NCI-H2196 (cell line): ENCODE data around the gene DENND5B.
"Not testable (repeated sequence)": the region's sequence is repeated elsewhere in the genome, so short reads cannot be mapped to it uniquely, and the experiment has no call there.

Experiments
- DNase-seq: peaks from one replicate; lab custom pipeline; 2025; ENCODE audit not compliant: unreplicated experiment; lab: John Stamatoyannopoulos, UW

Gene DENND5B

DNA sequence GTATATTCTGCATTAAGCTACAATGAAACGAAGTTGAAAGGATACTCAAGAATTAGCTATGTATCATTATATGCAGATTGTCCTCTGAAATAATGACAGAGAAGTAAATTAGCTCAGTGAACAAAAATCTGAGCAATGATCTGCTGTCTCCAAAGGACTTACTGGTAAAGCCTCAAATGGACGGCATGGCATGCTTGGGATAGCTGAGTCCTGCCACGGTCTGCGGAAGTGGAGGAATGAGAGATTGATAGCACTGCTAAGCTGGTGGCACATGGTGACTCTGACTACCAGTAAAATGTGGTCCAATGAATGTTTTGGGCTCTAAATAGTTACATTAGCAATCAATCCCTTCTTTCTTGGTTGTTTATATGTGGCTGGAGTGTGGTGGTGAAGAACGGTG lies 3.7 kb upstream of the DENND5B start:
- DNase-seq, result no peak

DNA sequence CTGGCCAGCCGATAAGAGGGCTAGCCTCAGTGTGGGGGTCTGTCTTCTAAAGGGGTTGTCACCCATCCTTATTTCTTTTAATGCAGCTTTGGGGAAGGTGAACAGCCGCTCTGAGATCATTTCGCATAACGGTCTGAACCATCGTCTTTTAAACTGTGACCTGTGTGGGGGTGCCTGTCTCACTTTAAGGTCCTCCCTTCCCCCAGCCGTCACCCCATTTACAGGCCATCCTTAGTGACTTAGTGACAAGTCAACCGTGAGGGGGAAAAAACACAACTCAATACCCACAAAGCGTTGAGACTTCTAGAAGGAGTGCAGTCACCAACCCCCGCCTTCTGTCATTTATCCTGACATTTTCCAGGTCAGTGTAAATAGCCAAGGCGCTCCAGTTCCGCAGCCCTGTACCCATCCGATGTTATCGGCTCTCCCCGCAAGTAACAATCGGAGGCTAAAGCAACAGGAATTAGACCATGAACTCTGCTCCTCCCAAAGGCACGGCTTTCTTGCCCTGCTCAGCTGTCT lies 505 bp upstream of the DENND5B start:
- DNase-seq, result no peak

DNA sequence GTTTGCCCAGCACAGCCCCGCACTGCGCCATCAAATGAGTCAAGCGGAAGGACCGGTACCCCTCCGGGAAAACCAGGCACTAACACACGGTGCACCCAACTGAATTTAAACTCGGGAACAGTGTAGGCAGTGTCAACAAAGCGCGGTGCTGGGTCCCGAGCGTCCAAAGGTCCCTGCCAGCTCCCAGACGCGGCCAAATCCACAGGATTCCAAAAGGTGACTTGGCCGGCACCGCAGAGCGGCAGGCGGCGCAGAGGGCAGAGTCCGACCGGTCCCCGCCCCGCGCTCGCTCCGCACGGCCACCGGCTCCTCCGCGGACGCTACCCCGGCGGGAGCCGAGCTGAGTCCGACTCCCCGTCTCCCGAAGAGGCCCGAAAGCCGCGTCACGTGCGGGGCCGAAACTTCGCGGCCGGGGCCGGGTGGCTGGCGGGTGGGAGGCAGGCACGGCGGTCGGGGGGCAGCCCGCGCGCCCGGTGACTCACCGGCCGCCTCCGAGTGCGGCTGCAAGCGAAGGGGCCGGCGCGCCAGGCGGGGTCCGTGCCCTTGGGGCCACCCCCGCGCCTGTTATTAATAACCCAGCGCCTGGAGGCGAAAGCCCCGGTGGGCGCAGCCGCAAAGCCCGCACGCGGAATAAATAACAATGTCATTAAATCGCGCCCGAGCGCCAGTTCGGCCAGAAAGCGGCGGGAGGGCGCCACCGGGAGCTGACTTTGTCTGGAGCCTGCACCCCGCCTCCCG lies 863 bp downstream of the DENND5B start:
- peak; percentile 48 for DNase-seq

DNA sequence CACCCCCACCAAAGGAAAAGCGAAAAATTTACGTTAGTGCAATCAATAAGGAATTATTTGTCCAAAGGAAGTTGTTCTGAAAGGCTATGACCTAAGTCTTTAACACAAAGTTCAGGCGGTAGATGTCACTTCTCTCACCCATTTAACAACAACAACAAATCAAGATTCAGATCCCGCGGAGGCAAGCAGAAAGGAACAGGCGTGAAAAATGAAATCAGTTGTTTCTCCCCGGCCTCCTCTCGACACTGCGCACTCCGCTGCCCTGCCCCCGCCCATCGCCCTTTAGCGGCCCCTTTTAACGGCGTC lies 1.4 kb downstream of the DENND5B start:
- DNase-seq, result peak; percentile 39

DNA sequence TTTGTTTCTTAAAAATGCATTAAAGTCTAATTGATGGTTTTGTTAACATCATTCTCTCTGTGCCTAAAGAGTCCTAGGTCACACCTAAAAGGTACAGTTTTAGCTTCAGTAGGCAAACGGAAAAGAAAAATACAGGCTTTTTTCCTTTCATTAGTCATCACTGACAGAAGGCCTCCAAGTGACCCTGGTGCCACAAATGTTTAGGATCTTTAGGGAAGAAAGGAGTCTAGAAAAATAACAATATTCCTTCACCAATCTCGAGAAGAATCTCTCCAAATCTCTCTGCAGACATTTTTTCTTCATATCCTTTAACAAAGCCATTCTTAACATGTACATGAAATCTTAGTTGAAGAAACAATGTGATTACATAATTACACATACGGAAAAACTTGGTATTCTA lies 2.0 kb downstream of the DENND5B start:
- no peak for DNase-seq

DNA sequence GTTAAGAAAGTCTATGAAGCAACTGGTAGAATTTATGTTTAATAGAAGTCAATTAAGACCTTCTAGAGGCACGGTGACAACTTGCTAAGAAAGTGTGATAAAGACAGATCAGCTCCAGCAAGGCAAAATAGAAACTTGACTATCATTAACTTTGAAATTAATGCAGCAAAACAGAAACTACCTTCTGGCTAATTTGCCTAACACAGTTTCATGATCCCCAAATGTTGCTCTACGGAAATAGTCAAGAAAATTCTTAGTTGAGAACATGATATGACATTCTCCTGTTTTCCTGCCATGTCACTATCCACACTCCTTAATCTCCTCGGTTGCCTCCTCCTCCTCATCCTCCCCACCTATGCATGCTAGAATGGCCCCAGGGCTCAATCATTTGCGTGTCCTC lies 4.2 kb downstream of the DENND5B start:
- no peak for DNase-seq

DNA sequence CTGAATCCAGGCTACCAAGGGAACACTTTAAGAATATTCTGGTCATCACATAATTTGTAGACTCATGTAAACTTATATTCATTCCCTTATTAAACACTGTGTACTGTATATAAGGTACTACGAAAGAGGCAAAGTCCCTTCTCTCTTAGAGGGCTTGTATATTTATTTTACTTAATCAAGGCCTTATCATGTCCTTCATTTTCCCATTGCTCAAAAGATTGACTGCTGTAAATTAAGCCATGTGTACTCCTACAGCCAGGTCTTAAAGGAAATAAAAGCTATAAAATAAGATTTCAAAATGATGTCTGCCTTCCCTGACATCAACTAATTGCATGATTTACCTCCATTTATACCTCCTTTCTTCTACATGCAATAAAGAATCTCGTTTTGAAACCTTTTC lies 5.0 kb downstream of the DENND5B start:
- DNase-seq, result no peak

DNA sequence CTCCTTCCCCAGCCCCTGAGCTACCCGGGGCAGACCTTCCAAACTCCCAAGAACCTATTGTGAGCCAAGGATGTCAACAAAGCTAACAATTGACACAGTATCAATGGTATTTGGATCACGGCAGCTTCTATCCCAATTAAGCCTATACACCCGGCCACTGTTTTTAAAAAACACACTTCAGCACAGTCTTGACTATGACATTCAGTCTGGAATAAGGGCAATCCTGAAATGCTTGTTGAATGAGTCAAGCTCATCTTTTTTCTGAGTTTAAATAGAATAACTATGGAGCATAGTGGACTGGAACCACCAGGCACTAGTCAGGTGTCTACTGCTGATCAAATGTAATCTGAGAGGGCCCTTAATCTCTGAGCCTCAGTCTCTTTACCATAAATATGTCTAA lies 5.7 kb downstream of the DENND5B start:
- no peak for DNase-seq

DNA sequence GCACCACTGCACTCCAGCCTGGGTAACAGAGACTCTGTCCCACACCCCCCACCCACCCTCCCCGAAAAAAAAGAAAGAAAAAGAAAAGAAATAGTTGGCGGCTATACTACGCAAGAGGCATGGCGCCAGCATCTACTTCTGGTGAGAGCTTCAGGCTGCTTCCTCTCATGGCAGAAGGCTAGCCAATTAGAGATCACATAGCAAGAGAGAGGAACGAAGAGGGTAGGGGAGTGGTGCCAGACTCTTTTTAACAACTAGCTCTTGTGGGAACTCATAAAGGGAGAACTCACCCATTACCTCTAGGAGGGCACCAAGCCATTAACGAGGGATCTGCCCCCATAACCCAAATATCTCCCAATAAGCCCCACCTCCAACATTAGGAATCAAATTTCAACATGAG lies 6.2 kb downstream of the DENND5B start:
- no peak for DNase-seq

DNA sequence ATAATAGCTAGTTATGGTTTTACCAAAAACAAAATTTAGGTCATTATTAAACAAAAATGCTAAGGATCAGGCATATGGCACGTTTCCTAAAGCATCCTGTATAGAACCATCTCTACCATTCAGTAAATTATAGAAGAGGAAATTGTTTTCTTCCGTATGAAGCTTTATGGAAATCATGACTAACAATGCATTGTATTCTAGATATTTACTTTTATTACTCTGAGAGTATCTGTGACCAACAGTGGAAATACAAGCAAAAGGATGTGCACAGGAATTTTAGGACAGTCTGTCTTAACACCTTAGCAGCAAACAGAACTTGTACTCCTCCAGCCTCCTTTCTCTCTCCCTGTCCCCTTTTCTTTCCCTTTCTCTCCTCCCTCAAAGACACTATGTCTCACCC lies 7.1 kb downstream of the DENND5B start:
- DNase-seq, result no peak

DNA sequence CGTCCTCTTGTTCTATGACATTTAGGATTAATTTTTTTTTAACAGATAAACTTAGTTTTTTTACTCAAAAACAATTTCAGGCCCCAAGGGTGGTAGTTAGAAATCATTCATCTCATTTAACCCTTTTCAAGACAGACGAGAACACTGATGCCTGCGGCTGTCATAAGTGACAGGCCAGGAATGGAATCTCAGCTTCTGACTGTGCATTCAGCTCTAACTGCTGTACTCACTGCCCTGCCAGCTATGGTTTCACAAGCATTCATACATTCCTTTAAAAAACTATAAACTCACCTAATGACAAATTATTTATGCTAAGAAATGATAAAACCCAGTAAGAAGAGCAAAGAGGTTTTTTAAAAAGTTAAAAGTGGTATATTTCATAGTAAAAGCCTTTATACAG lies 8.8 kb downstream of the DENND5B start:
- DNase-seq, result no peak

DNA sequence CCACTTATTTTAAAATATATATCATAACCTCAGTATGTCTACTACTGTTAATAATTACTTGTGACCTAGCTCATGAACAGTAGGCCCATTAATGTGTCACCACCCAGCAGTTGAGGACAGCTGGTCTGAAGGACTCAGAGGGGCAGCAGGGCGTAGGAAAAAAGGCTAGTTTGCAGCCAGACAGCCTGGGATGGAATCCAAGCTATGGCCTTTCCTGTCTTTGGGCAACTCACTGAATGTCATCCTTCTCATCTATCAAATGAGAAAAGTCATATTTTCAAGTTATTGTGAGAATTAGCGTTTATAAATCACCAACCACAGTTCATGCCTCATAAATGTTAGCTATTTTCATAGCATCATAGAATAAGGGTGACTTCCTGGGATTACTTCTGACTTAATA lies 12.3 kb downstream of the DENND5B start:
- DNase-seq, result no peak

DNA sequence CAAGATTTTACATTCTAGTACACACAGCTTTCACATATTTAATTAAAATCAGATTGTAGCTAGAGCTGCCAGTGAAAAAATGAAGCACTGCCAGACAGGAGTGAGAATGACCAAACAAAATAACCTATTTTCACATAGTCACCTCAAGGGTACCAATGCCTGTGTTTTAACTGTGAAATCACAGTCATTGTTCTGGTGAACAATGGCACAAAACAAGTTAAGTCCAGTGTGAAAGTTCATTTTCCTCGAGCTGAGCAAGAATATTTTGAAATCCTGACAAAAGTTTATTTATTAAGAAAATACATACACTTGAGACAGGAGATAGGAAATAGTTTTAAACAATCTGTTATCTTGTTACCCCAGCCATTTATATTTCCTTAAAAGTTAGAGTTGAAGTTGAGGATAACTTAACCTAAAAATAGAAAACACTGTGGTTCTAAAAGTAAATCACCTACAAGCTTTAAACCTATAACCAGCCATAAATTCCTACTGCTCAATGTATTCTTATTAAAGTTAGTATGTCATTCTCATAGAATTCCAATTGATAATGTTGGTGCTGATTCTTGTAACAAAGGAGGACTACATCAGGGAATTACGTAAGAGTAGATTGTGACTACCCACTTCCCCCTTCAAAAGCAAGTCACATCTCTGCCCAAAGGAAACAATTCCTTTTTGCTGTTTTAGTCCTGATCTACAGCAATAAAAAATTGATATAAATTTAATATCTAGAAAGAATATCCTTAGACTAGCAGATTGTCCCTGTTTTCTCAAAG lies 15.9 kb downstream of the DENND5B start:
- DNase-seq, result no peak

DNA sequence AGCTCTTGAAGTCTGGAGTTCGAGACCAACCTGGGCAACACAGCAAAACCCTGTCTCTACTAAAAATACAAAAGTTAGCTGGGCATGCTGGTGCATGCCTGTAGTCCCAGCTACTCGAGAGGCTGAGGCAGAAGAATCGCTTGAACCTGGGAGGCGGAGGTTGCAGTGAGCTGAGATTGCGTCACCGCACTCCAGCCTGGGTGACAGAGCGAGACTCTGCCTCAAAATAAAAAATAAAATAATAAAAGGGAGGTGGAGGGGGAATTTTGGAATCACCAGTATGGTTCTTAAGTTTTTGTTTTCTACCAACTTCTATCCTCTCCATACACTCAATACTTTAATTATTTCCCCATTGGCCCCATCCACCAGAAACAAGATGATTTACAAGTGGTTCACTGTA lies 16.6 kb downstream of the DENND5B start:
- not testable (repeated sequence) for DNase-seq

DNA sequence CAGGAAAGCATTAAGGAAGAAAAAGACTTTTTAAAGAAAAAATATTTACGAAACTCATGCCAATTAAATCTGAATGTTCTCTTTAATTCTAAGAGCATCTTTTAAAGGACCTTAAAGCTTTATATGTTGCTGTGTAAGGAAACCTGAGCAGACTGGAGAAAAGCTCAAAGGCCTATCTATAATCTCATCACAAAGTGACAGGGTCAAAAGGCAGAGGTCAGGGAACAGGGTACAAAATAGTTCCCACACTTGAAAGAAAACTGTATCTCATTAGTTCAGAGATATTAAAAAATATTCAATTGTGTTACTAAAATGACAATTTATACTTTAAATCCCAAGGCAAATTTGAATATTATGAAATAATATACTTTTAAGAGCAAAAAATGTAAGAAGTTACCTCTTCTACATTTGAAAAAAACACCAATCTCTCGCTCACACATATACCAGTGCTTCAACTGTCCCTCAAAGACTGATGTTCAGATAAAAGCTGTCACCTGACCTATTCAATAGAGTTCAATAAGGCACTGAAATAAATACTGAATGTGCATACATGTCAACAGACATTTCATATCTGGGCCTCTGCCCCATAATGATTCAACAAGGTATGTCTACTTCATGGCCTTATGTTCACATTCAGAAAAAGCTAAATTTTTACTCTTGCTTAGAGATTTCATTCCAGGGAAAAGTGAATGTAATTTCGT lies 17.9 kb downstream of the DENND5B start:
- no peak for DNase-seq

DNA sequence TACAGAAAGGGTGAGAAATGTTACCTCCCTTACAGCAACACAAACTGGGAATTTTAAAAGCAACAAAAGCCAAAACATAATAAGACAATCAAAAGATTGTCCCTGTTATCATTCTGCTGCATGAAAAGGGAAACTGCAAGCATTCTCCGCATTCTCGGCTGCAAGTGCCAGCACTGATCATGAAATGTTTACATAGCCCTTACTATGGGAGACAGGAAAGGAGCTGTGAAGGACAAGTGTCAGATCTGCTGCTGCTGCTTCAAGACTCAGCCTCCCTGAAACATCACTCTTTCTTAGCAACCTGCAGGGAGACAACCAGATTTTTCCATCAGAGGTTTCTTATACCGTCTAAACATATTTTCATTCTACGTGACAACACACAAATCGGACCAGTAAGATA lies 20.1 kb downstream of the DENND5B start:
- DNase-seq, result no peak

DNA sequence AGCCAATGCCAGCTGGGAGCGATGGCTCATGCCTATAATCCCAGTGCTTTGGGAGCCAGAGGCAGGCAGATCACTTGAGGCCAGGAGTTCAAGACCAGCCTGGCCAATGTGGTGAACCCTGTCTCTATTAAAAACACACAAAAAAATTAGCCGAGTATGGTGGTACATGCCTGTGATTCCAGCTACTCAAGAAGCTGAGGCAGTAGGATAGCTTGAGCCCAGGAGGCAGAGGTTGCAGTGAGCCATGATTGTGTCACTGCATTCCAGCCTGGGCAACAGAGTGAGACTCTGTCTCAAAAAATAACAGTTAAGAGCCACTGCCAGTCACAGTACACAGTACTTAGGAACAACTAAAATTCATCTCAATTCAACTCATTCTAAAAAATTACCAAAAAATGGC lies 21.4 kb downstream of the DENND5B start:
- DNase-seq, result not testable (repeated sequence)

DNA sequence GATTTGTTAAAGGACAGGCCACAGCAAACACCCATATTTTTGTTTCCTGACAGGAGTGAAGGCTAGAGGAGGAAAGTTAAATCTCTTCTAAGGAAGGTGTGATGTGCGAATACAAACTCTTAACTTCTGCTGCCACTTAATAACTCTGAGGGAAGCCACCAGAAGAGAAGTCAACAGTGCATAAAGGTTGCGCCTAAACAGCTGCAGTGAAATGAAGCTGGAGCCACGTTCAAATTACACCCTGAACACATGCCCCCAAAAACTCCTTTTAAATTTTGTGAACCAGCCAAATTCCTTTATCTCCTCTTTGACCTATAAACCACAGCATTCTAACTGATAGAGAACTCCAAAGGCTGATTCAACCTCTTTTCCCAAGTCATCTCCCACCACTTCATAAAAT lies 22.4 kb downstream of the DENND5B start:
- no peak for DNase-seq

DNA sequence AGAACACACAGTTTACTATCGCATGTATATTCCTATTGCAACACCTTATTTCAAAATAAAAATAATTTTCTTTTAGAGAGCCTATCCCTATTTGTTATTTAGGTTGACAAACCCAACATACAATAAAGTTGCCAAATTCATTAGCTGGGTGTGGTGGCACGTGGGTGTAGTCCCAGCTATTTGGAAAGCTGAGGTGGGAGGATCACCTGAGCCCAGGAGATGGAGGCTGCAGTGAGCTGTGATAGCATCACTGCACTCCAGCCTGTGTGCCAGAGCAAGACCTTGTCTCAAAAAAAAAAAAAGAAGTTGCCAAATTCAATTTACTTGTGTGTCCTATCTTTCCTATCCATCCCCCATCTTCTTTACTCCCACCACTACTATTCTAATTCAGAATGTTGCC lies 23.9 kb downstream of the DENND5B start:
- DNase-seq, result no peak

DNA sequence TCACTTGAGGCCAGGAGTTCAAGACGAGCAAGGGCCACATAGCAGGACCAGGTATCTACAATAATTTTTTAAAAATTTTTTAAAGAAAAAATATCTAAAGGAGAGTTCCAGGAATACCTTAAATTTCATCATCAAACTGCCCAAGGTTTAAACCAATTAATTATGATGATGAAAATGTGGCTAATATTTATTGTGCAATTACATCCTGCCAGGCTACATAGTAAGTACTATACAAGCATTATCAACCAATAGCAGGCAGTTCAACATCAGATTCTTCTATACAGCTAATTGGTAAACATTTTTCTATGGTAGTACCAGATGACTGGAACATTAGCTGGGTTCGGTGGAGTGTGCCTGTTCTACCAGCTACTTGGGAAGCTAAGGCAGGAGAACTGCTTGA lies 24.4 kb downstream of the DENND5B start:
- no peak for DNase-seq

DNA sequence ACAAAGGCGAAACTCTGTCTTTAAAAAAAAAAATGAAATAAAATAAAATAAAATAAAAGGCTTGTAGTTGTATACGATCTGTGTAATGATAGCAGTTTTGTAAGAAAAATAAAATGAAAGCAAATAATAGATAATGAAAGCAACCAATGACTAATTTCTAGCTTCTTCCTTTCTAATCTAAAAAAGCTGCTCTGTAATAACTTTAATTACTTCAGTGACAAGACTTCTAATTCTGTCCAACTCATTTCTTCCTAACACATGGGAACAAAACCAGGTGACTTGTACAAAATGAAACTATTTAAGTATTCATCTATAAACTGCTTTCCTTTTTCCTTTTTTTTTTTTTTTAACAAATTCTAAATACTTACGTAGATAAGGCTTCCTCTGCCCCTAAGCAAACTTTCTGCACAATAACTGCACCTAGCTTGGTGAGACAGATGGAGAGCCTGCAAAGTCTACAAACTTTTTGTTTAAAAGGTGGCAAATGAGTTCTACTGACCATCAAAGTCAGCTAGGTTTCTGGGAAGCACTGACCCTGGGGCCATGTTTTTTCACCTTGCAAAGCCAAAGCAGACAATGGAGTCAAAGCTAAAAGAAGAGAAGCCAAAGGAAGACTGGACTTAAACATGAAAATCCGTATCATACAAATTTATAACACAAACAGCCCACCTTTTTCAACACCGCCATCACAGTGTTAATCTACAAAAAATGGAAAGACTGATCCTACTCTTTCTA lies 28.2 kb downstream of the DENND5B start:
- no peak for DNase-seq
